ENCODE results near the gene NOS3.

Gene NOS3

GRCh38 chr7:150990416-150991186, at the start of gene NOS3:
Gene NOS3 (plus strand): TSS chr7:150991017. CDS start chr7:150993804, 2,787 bp downstream.
- no peak for FAIRE-seq

GRCh38 chr7:150941351-150942000, 49.3 kb upstream of the NOS3 start:
- no peak for FAIRE-seq

- FAIRE-seq: no peak
These were observed 48.7 kb upstream of the NOS3 start for GRCh38 chr7:150942001-150942590.

- FAIRE-seq: no peak
These were observed 48.0 kb upstream of the NOS3 start for GRCh38 chr7:150942591-150943452.

GRCh38 chr7:150943453-150943814, 47.4 kb upstream of the NOS3 start:
- no peak for FAIRE-seq

- FAIRE-seq: no peak
These were observed 46.5 kb upstream of the NOS3 start for GRCh38 chr7:150944066-150945042.

- no peak for FAIRE-seq
These were observed 45.5 kb upstream of the NOS3 start for GRCh38 chr7:150945171-150945852.

- no peak for FAIRE-seq
These were observed 44.9 kb upstream of the NOS3 start for GRCh38 chr7:150945853-150946420.

GRCh38 chr7:150946421-150947240, 44.2 kb upstream of the NOS3 start:
- no peak for FAIRE-seq

- no peak for FAIRE-seq
These were observed 43.5 kb upstream of the NOS3 start for GRCh38 chr7:150947241-150947745.

GRCh38 chr7:150947761-150948651, 42.8 kb upstream of the NOS3 start:
- FAIRE-seq: no peak

GRCh38 chr7:150948791-150949251, 42.0 kb upstream of the NOS3 start:
- FAIRE-seq: no peak

- FAIRE-seq: no peak
These were observed 41.3 kb upstream of the NOS3 start for GRCh38 chr7:150949564-150949963.

- FAIRE-seq: no peak
These were observed 40.8 kb upstream of the NOS3 start for GRCh38 chr7:150949971-150950491.

- FAIRE-seq: no peak
These were observed 40.2 kb upstream of the NOS3 start for GRCh38 chr7:150950496-150951180.

- FAIRE-seq: no peak
These were observed 39.7 kb upstream of the NOS3 start for GRCh38 chr7:150951181-150951520.

- FAIRE-seq: no peak
These were observed 39.3 kb upstream of the NOS3 start for GRCh38 chr7:150951521-150951920.
